GM19238 (cell line): Measurements from ENCODE around the gene GTSE1.
"Not testable (repeated sequence)": the region's sequence is repeated elsewhere in the genome, so short reads cannot be mapped to it uniquely, and the experiment has no call there.

Source experiments
- DNase-seq: peaks from one replicate; pipeline ENCODE4 v3.0.0; 2011; ENCODE audit warnings: low spot score; ENCODE audit not compliant: insufficient read length

Gene GTSE1

DNA sequence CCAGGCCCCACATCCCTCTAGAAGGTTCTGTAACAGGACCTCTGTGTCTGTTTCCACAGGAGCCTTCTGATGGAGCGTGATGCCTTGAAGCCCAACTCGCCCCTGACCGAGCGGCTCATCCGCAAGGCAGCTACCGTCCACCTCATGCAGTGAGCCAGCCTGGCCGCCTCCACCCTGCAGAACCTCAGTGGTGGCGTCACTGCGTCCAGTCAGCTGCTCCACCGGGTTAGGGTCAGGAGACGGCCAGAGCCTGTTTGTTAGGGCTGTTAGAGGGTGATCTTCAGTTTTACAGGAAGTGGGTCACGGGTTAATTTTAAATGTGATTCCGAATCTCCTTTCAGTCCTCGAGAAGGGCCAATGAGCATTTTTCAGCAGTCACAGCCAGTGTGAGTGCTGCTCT lies 3.9 kb upstream of the GTSE1 start:
- no peak for DNase-seq

DNA sequence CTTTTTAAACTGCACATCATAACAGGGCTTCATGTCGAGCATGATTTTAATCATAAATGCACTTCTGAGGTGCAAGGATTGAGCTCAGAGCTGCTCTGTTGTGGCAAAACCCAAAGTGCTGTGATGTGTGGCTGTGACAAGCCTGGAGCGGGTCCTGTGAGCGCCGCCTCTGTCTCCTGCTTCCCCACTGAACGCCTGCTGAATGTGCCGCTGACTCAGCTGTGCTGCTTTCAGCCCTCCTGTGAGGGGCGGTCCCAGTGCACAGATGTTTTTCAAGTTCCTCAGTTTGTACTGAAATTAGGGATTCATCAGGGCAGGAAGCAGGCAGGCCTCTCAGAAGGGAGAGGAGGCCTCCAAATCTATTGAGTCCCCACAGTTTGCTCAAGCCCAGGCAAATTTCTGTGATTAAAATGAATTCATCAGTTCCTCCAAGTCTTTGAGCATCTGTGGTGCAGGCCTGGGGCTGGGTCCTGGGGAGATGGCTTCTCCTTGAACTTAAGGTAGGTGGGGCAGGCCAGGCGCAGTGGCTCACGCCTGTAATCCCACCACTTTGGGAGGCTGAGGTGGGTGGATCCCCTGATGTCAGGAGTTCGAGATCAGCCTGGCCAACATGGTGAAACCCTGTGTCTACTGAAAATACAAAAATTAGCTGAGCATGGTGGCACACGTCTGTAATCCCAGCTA lies 3.0 kb upstream of the GTSE1 start:
- no peak for DNase-seq

DNA sequence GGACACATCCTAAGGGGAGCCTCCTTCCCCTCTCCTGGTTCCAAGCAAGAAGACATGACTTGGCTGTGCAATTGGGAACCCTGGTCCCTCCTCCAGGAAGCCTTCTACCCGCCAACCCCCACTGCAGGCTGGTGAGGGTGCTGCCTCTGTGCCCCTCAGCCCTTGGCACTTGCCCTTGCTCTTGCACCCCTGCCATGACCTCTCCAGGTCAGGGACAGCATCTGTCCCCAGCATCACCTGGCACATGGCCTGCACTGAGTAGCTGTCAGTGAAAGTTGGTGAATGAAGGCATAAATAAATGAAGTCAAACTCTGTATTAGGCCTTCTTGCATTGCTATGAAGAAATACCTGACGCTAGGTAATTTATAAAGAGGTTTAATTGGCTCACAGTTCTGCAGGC lies 1.9 kb upstream of the GTSE1 start:
- no peak for DNase-seq

DNA sequence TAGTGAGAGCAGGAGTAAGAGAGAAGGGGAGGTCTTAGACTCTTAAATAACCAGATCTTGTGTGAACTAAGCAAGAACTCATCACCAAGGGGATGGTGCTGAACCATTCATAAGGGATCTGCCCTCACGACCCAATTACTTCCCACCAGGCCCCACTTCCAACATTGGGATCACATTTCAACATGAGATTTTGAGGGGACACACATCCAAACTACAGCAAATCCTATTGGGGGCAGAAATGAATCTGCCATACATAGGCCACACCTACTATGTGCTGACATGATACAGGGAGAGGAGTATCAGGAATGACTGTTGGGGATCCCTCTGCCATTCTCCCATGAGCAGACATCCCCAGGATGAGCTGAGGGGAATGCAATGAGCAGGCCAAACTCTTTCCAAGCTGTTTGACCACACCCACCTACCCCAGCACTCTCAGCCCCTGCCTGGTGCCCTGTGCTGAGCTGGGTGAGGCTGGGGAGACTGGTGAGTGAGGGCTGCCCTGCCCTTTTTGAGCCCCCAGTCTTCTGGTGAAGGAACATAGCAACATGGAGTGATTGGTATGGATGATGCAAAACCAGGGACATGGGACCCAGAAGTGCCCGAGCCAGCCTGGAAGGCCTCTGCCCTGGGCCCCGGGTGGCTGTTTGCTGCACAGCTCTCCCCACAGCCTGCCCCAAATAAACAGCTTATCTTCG lies 1.2 kb upstream of the GTSE1 start:
- no peak for DNase-seq

DNA sequence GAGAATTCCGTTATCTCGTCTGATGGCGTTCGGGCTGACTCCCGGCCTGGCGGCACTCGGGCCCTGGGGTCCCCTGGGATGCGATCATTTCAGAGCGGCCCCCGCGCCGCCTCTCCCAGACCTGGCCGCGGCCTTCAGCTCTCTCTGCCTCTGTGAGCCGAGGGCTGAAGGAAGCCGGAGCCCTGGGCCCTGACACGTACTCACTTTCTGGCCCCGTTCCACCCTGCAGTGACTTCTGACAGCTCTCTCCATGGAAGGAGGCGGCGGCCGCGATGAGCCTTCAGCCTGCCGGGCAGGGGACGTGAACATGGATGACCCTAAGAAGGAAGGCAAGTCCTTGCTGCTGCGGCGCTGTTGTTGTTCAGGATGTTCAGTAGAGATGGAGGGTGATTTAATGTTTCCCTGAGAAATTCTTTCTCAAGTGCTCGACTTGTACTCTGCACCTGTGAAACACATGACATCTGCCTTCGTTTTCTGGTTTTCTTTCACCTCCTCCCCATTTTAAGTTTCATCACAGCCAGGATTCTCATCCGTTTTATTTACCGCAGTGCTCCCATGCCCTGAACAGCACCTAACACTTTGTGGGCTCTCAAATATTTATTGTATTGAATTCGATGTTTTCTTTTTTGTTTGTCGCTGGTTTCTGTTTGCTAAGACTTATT lies 612 bp downstream of the GTSE1 start:
- DNase-seq = no peak

DNA sequence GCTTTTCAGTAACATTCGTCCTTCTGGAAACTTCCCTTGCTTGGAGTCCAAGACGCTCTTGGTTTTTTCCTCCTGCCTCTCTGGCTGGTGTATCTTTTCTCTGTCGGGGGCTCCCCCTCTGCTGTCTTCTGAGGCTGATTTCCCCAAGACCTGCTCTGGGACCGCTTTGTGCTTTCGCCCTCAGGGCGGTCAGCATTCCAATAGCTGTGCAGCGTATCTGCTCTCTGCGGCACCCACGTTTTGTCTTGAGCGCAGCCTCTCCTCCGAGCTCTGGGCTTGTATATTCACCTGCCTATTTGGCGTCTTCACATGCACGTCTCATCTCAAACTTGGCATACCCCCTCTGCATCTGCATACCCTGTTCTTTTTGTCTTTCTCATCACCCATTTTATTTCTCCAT lies 2.4 kb downstream of the GTSE1 start:
- DNase-seq = no peak

DNA sequence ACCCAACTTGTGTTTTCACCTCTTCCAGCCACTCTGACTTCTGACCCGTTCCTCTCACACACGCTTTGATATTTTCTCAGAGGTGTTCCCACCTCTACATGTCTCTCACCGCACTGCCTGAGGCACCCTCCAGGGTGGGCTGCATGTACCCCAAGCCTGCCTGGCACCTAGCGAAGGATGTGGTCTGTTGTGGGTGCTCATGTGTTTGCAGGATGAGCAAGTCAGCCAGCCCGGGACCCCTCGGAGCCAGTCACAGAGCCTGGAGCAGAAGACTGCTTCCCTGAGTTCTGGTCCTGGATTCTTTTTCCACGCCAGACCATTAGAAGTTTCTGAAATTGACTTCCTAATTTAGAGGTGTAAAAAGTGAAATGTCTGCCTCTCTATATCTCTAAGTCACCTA lies 3.8 kb downstream of the GTSE1 start:
- DNase-seq = no peak

DNA sequence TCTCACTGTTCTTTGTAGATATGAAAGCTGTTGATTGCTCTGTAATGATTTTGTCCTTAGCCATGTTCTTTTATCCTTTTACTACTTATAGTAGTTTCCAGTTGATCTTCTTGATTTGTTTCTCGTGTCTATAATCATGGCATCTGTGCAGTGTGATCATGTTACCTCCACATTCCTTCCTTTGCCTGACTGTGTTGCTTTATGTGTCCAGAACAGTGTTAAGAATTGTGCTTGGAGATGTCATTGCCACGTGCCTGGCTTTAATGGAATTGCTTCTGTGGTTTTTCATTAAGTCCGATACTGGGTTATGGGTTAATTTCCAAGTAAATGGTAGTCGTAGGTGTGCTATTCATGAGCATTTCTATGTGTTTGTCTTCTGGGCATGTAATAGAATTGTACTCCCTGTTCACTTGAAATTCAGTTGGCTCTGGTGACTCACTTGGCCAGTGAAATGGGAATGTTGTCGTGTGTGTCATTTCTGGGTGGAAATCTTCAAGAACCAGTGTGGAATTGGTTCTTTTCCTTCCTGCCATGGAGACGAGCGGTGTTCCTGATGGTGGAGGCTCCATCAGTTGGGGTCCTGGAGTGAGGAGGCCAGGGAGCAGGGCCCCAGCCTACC lies 6.8 kb downstream of the GTSE1 start:
- no peak for DNase-seq

DNA sequence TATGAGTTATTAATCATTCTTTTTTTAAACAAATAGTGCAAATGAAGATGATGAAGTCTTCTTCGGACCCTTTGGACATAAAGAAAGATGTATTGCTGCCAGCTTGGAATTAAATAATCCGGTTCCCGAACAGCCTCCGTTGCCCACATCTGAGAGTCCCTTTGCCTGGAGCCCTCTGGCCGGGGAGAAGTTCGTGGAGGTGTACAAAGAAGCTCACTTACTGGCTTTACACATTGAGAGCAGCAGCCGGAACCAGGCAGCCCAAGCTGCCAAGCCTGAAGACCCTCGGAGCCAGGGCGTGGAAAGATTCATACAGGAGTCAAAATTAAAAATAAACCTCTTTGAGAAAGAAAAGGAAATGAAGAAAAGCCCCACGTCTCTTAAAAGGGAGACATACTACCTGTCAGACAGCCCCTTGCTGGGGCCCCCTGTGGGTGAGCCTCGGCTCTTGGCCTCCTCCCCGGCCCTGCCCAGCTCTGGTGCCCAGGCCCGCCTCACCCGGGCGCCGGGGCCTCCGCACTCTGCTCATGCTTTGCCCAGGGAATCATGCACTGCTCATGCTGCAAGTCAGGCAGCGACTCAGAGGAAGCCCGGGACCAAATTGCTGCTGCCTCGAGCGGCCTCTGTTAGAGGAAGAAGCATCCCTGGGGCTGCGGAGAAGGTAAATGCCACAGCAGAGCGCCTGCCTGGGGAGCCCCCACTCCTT lies 11.8 kb downstream of the GTSE1 start:
- no peak for DNase-seq

DNA sequence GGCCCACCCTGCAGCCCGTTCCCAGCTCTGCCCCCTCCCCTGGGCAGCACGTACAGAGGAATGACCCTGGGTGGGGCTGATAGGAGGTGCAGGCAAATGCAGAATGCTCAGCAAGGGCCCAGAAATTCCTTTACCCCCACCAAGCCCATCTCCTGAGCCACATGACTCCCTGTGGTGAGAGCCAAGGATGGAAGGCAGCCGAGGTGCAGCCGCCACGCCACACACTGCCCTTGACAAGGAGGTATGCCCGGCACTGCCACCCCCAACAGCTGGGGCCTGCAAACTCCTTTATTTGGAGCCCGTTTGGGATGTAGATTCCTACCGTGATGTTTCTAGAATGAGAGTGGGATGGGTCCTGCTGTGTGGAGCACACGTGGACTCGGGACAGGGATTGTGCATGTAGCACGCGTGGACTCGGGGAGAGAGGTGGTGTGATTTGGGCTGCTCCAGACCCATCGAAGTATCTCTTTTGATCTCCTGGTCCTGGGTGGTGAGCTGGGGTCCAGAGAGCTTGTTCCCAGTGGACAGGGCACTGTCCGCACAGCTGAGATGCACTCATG lies 12.9 kb downstream of the GTSE1 start:
- DNase-seq = no peak

DNA sequence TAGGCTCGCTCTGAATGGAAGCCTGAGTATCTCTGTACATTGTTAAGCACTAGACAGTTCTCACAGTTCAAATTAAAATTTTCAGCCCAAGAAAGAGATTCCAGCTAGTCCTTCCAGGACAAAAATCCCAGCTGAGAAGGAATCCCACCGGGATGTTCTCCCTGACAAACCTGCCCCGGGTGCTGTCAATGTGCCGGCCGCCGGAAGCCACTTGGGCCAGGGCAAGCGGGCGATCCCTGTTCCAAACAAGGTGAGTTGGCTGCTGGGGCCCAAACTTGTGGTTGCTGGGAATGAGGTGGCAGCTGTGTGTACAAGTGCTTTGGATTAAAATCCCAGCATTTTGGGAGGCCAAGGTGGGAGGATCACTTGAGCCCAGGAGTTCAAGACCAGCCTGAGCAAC lies 15.4 kb downstream of the GTSE1 start:
- DNase-seq = no peak

DNA sequence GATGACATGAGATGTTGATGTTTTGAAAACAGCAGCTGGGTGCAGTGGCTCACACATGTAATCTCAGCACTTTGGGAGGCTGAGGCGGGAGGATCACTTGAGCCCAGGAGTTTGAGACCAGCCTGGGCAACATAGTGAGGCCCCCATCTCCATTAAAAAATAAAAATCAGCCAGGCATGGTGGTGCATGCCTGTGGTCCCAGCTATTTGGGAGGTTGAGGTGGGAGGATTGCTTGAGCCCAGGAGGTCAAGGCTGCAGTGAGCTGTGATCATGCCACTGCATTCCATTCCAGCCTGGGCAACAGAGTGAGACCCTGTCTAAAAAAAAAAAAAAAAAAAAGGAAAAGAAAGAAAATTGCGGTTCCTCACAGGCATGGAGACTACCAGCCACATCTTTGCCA lies 16.2 kb downstream of the GTSE1 start:
- DNase-seq = not testable (repeated sequence)

DNA sequence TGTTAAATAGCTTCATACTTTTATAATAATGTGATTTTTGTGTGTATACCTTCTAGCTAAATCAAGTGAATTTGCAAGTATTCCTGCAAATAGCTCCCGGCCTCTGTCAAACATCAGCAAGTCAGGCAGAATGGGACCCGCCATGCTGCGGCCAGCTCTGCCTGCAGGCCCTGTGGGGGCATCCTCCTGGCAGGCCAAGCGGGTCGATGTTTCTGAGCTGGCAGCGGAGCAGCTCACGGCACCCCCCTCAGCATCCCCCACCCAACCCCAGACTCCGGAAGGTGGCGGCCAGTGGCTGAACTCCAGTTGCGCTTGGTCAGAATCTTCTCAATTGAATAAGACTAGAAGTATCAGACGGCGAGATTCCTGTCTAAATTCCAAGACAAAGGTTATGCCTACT lies 19.3 kb downstream of the GTSE1 start:
- DNase-seq = no peak

DNA sequence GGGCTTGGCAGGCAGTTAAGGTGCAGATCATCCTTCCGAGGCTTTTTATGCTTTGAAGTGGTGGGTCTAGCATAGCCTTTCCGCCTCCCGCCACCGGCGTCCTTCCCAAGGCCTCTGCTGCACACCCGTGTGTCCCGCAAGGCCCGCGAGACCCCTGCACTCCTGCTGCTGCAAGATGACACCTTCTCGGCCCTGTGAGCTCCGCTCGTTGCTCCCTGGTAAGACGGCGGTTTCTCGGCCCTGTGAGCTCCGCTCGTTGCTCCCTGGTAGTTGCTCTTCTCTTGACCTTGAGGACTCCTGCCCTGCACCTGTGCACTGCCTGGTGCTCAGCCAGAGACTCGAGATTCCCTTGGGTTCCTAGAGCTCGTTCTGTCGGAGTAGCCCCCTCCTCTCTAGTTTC lies 21.0 kb downstream of the GTSE1 start:
- no peak for DNase-seq

DNA sequence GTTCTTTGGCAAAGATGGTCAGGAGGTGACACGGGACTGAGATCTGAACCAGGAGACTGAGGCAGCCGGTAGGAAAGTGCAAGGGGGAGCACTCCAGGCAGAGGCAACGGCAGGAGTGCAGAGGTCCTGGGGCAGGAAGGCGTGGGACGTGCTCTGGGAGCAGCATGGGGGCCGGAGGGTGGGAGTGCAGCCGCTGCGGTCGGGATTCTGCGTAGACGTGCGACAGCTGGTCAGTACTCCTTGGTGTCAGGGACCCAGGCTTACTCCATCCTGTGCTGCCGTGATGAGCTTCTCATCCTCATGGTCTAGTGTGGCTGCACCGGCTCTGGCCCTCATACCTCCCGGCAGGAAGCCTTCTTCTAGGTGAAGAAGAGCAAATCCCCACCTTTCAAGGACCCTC lies 21.9 kb downstream of the GTSE1 start:
- no peak for DNase-seq

DNA sequence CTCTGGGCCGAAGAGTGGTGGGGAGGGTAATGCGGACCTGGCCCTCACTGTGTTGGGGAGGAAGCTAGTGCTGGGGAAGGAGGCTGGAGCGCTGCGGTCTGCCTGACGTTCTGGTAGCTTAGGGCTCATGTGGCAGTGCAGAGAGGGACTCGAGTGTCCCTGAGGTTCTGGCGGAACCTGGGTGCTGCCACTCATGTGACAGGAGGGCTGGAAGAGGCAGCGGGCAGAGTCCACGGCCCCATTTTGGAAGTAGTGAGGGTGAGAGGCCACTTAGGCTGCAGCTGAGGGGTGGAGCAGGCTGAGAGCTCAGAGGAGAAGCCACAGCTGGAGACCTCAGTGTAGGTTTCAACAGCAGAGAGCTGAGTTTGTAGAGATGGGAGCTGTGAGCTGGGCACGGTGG lies 22.6 kb downstream of the GTSE1 start:
- DNase-seq = no peak

DNA sequence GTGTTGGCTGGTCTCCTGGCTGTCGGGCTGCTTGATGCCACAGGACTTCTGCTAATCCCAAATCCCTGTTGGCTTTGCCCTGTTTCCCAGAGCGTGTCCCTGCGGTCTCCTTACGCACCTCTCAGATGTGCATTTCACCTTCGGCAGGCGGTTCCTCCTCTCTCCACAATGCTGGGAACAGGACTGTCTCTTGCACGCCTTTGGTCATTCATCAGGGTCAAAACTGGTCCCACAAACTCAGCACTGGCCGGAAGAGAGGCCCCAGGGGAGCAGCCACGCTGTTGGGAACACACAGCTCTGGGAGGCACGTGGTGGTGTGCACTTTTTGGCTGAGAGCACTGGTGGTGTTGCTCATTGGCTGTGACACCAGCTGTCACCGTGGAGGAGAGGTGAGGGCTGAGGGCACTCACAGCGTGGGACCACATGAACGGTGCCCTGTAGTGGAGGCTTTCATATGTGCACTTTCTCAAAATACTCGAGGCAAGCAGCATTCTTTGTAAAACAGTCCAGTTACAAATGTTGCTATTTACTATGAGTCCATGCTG lies 23.6 kb downstream of the GTSE1 start:
- DNase-seq = no peak

DNA sequence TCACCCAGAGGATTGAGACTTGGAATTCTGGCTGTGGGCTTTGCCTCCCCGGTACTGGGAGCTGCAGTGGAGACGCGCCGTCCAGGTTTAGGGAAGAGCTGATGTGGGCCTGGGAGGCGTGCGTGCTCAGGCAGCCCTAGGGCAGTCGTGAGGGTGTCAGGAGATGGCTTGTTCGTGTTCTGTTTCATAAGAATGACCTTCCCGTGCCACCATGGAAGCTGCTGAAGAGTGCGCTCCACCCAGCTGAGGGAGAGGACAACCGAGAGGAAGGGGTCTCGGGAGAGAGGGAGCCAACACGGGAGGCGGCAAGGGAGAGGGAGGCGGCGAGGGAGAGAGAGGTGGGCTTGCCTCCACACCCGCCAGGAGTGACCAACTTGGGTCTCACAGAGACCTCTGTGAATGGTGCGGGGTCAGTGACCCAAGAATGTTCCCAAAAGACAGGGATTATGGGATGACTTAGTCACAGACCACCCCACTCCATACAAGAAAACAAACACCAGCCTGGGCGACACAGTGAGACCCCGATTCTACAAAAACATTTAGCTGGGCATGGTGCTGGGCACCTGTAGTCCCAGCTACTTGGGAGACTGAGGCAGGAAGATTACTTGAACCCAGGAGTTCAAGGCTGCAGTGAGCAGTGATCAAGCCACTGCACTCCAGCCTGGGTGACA lies 24.2 kb downstream of the GTSE1 start:
- DNase-seq = no peak

DNA sequence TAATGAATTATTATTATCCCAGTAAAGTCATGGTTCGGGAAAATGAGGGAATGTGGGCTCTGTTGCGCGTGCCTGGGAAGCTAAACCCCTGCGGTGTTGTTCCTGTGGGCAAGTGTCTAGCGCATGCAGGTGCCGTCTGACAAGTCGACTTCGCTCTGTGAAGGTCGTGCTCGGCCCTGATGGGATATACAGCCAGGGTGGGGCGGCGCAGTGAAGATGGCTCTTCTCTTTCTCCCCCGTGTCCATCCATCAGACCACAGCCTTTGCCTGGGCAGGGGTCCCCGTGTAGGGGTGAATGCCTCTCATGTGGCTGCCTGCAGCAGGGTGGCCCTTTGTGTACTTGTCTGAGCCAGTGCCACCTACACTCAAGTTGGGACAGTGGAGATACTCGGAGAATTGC lies 26.0 kb downstream of the GTSE1 start:
- no peak for DNase-seq

DNA sequence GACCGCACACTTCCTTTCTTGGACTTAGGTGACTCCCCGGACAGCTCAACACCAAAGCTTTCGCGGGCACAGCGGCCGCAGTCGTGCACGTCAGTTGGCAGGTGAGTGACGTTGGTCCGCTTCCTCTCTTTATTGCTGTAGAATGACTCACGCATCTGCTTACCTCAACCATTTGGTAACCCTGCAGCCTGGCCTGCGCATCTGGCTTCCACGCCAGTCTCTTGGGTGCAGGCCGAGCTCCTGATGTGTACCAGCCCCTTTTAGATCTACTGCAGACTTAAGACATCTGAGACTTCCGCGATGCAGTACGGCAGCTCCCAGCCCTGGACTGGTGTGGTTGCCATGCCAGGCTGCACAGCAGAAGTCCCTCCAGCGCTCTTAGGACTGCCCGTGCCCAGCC lies 26.5 kb downstream of the GTSE1 start:
- DNase-seq = no peak
